WI38 (cell line): ENCODE measurements around the gene GNAI2.
A peak's percentile ranks its signal among the peaks of the same experiment; 100 is the strongest.

Source experiments
- H3K4me3 ChIP-seq: 2 replicates; pipeline ENCODE4 v1.5.1; 2011; ENCODE audit warnings: low read depth, mild to moderate bottlenecking, control low read depth, low read length
- TF ChIP-seq, protein P1 (sequence below): IDR thresholded peaks from 2 replicates; pipeline ENCODE4 v1.5.1; 2012; ENCODE audit warnings: low read depth, mild to moderate bottlenecking, control low read depth, low read length

The GNAI2 gene

DNA sequence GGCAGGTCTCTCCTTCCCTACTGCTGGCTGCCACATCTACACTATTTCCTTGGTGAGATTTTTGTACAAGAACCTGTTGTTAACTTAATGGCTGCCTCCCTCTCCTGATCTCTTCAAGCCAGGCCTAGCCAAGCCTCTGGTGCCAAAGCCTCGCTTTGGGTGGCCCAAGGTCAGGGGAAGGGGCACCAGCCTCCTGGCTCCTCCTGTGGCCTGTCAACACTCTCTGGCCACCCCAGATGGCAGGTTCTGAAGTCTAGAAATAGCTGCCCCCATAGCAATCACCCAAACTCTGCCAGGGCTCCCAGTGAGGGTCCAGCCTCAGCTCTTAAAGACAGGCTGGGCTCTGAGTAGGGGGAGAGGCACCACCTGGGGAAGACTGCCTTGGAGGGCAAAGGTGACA, 51.3 kb downstream of the GNAI2 start:
- H3K4me3 ChIP-seq, result no peak overlapping the region
- TF ChIP-seq, protein P1, sequence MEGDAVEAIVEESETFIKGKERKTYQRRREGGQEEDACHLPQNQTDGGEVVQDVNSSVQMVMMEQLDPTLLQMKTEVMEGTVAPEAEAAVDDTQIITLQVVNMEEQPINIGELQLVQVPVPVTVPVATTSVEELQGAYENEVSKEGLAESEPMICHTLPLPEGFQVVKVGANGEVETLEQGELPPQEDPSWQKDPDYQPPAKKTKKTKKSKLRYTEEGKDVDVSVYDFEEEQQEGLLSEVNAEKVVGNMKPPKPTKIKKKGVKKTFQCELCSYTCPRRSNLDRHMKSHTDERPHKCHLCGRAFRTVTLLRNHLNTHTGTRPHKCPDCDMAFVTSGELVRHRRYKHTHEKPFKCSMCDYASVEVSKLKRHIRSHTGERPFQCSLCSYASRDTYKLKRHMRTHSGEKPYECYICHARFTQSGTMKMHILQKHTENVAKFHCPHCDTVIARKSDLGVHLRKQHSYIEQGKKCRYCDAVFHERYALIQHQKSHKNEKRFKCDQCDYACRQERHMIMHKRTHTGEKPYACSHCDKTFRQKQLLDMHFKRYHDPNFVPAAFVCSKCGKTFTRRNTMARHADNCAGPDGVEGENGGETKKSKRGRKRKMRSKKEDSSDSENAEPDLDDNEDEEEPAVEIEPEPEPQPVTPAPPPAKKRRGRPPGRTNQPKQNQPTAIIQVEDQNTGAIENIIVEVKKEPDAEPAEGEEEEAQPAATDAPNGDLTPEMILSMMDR, result no peak

DNA sequence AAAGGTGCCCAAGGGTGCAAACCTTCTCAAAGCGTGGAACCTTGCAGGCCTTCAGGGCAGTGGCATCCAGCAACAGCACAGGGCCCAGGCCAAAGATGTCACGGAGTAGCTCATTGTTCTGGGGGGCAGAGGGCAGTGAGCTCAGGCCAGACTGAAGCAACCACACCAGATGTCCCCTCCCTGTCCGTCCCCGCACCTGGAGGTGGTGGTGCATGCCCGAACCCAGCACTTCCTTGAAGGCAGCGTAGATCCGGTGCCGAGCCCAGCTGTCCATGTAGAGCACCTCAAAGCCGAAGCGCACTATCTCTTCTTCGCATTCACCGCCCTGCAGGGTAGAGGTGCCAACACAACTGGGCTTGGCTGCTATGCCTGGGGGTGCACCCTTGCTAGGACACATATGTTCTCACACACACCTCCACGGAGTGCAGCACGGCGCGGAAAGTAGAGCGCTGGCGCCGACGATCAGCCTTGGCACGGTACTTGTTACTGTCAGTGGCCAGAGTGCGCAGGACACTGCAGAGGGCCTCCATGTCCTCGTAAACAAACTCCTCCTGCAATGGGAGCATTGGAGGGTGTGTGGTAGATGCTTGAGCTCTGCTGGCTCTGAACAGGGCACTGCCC, 52.5 kb downstream of the GNAI2 start:
- no peak overlapping the region for H3K4me3 ChIP-seq
- TF ChIP-seq, protein P1, result no peak

DNA sequence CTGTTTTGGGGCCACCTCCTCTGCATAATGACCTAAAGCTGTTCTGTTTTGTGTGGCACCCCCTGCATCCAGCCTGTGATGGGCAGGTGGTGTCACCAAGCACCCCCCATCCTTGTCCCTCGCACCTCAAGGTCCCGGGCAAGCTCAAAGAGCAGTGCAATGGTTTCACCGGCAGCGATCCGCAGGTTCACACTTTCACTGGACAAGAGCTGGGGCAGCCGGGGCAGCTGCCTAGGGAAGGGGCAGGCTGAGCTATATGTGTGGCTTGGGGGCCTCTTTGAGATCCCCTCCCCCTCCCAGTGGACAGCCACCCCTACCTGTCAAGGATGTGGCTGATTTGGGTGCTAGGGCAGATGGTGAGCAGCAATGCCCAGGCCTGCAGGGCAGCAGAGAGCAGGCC, 53.1 kb downstream of the GNAI2 start:
- H3K4me3 ChIP-seq, result no peak overlapping the region
- TF ChIP-seq, protein P1, result no peak

DNA sequence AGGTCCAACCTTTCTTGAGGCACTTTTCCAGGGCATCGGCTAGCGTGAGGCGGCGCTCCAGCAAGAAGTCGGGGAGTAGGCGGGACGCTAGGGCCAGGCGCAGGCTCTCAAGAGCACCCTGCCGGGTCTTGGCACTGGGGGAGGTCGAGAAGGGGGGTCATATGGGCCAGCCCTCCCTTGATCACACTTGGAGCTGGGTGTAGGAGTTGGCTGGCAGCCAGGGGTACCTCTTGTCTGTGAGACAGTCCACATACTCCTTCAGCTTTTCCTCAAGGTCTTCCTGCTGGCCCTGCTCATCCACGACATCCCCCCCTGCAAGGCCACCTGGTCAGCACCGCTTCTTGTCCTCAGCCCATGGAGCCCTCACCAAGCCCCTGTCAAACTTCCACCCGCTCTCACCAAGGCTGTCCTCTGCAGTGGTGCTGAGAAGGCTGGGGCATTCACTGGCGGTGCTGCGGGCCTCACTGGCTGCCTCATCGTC, 54.2 kb downstream of the GNAI2 start:
- H3K4me3 ChIP-seq, result no peak overlapping the region
- TF ChIP-seq, protein P1, result no peak

DNA sequence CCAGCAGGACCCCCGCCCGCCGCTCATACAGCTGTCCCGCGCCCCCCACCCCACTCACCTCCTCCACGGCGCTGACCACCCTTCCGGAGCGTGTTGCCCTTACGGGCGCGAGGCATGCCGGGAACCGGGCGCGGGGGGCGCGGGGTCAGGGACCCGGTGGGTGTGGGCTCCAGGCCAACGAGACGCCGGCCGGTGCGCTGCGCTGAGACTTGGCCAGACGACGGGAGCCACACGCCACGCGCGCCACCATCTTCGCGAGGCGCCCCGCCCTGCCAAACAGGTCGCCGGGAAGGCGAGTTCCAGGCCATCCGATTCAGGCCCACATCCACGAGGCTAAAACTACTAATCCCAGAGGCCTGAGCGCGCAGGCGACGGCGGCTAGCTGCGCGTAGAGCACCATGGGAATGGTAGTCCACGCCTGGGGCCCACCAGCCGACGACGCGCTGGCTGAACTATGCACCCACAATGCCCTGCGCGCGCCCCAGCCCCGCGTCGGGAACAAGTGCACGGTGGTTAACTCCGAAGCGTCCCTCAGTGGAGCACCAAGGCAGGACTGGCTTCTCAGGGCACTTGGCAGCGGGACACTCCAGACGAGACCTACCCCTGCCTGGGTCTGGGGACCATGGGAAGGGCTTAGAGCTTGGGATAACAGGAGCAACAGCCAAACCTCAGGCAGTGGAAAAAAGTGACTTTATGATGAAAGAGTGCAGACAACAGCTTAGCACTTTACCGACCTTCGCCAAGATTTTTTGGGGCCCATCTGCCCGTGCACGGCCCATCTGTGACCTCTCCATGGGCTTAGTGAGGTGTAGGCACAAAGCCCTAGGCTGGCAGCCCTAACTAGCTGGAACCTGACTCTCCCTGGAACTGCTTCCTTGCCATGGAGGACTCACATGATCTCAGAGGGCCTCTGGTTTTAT, 56.4 kb downstream of the GNAI2 start, which contains the start of gene IFRD2:
TSS of gene IFRD2 (minus strand) at position 271 of the 920 bp plus-strand sequence. CDS start at position 116, 155 bp downstream.
- peak within 1 kb of the TSS; percentile 90 for H3K4me3 ChIP-seq
- TF ChIP-seq, protein P1, result no peak

DNA sequence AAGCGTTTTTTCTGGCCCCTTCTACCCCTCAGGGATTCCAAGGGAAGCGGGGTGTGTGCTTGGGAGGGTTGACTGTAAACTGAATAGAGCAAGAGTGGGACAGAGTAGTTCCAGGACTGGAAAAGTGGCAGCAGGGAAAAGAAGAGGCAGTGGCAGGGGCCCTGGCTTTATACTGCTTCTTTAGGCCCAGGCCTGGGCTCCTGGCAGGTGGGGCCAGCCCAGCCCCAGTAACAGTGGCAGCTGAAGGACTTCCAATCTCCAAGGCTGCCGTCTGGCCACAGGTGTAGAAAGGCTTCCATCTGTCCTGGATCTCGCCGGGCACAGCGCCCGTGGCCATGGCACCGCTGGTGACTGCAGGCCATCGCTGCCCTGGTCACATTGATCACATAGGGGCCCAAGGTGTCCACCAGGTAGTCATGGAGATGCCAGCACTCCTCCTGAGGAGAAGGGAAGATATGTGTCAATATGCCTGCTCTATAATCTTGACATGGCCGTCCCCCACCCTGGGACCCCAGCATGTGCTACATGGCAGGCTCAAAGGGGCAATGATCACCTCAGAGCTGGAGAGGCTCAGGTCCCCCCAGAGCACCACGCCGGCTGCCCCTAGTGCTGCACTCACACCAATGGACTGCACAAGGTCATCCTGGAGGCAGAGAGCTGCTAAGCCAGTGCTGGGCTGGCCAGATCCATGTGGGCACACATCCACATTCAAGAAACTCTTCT, 57.2 kb downstream of the GNAI2 start:
- TF ChIP-seq, protein P1, result no peak
- H3K4me3 ChIP-seq, result no peak overlapping the region
